ENCODE measurements around the gene BRICD5.

BRICD5 gene

DNA sequence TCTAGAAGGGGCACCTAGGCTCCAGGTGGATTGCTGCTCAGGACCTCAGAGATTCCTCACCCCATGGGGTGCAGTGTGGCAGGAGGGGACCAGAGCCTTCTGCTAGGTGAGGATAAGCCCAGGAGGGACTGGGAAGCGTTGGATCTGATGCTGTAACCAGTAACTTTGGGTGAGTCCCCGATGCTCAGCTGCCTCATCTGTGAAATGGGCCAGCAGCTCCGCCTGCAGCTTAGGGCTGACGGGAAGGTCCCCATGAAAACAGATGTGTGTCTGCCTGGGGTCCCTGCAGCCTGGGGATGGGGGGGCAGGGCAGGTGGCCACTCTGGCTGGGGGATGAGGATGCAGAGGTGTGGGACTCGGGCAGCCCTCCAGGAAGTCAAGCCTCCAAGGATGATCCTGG is 11.6 kb downstream of the BRICD5 start:
- DNase-seq (ENCODE audit: low read depth): no peak

DNA sequence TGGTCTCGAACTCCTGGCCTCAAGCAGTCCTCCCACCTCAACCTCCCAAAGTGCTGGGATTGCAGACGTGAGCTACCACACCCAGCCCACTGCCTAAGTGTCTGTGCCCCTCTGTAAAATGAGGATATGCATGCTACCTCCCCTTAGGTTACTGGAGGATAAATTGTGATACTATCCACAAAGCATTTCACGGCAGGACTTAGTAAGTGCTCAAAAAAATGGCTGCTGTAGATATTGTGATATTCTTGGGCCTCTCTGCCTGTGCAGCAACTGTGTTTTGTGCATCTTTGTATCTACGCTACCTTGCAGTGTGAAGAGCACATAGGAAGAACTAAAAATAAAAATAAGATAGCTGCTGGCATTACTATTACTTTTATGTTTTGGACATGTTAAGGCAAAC is 12.4 kb downstream of the BRICD5 start:
- DNase-seq (ENCODE audit: low read depth): no peak

DNA sequence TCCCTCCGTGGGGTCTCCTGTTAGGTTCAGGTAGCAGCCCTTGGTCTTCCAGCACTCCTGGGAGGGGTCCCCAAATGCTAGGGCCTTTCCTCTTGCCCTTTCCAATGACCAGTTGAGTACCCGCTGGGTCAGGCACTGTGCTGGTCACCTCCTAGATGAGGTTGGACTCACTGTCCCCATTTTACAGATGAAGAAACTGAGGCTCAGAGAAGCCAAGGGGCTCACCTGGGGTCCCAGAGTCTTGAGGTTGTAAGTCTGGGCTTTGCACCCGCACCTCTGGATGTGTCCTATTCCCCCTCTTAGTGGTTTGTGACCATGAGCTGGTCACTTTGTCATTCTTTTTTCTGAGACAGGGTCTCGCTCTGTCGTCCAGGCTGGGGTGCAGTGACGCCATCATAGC is 12.9 kb downstream of the BRICD5 start:
- no peak for DNase-seq (ENCODE audit: low read depth)

DNA sequence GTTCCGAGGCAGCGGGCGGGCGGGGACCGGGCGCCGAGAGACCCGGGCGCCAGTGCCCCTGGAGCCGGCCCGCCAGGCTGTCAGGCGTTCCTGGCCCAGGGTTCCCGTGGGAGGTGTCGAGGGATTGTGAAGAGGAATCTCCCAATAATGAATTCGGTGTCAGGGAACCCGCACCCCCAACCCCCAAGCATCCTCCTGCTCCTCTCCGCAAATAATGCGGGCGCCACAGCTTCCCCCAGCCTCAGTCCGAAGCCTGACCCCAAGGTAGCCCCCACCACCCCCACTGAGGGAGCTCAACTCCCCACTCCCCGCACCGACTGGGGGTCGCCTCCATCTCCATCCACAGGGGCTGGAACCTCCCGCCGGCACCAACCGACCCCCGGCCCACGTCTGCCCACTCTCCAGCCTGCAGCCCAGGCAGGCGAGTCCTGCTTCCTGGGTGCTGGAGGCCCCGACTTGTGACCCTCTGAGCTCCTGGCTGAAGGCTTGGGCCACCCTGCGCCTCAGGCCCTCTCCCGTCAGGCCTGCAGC is 13.6 kb downstream of the BRICD5 start:
- DNase-seq (ENCODE audit: low read depth): no peak

DNA sequence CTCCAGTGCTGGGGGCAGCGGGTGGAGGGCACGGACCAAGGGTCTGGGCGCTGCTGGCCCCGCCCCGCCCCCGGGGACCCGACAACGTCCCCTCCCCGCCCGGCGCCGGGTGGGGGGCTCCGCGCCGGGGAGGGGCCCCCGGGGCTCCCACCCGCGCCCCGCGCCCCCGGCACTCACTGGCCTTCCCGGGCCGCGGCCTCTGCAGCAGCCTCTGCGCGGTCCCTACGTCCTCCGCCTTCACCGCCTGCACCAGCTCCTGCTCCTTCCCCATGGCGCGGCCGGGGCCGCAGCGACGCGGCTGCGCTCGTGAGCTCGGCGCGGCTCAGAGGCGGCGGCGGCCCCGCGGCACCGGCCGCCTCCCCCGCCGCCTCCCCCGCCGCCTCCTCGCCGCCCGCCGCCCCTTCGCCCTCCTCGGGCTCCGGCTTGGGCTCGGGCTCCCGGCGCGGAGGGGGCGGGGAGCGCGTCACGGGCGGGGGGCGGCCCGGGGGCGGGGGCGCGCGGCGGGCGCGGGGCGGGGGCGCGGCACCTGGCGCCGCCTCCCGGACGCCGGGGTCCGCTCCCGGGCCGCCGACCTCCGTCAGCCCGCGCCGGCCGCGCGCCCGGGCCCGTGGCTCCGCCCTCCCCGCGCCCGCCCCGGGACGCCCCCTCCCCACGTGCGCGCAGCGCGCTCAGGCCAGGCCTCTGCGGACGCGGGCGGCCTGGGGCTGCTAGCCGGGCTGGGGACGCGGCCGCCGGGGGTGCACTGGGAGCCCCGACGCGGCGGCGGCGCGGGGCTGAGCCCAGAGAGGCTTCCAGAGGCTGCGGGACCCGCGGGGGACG is 14.3 kb downstream of the BRICD5 start, which contains the start of gene CASKIN1:
TSS of gene CASKIN1 (minus strand) at position 444 of the 819 bp plus-strand sequence. CDS start at position 271, 173 bp downstream.
- DNase-seq (ENCODE audit: low read depth): peak; percentile 38

DNA sequence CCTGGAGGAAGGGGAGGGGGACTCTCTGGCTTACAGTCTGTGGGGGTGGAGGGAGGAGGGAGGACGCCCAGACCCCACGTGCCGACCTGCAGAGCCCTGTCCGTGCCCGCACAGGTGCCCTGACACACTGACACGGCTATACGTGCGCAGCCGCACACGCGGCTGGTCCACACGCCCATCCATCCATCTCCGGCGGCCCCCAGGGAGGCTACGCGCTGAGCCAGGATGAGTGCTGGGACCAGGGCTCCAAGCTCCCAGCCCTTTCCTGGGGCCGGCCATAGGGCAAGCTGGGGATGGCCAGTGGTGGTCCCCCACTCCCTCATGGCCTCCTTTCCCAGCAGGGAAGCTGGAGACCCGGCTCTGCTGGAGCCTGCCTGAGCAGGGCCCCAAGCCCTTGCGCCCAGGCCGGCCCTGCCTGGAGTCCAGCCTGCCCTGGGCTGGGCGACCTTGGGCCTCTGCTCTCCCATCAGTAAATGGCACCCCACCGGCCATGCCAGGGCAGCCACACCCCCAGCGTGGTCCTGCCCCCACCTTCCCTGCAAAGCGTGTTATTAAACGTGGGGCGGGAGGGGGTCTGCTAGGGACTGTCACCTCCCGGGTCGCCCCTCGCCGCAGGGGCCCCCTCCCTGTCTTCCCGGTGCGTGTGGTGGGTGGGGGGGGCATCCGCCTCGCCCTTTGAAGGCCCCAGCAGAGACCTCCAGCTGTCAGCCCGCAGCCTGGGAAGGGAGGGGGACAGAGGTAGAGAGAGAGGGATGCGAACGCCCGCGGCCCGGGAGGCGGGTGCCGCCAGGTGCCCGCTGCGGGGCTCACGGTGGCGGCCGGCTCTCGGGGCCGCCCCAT is 15.1 kb downstream of the BRICD5 start:
- no peak for DNase-seq (ENCODE audit: low read depth)

DNA sequence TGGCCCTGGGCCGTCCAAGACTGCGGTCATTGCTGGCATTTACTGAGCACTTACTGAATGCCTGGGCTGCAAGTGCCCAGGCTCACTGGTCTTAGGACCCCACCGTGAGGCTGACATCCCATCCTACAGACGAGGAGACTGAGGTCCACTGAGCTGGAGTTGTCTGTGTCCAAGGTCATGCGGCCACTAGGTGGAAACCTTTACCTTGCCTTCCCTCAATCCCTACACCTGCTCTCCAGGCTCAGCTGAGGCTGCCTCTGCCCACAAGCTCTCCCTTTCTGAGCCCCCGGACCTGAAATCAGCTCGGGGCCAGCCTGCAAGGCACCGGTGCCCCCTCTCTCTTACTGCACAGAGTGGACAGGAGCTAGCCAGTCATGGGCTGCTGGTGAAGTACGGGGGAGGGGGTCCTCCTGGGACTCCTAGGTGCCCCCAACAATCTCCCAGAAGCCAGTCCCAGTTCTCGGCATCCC is 15.8 kb downstream of the BRICD5 start:
- DNase-seq (ENCODE audit: low read depth): peak; percentile 46

DNA sequence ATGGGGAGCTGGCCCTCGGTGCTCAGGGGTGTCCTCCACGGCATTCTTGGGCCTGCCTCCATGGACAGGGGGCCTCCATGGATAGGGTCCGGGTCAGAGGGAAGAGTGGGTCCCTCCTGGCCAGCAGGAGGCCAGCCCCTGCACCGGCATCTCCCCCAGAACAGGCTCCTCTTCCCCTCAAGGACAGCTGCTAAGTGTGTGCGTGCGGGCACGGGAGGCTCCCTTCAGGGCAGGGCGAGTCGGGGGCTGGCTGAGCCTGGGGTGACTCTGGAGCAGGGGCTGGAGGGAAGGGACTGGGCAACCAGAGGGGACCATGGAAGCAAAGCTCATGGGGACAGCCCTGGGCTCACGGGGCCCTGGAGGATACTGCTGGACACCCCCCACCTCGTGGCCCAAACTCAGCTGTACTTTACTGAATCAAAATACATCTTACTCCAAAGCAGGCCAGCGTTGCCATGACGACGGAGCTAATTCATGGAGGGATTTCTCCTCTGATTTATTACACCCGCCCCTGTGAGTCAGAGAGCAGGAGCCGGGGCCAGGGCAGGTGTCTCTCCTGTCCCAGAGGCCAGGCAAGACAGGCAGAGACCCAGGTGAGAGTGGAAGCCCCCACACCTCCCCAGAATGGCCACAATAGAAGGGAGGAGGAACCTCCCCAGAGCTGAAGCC is 16.4 kb downstream of the BRICD5 start:
- DNase-seq (ENCODE audit: low read depth): peak; percentile 47

DNA sequence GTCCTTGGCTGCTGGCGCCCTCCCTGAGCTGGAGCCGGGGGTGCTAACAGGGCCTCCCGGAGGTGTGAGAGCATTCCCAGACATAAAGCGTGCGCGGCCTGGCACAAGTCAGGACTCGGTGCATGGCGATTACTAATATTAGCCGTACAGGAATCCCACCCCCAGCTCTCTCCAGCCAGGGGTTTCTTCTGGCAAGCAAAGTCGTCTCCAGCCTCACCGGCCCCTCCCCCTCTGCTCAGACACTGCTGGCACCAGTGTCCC is 19.3 kb downstream of the BRICD5 start:
- no peak for DNase-seq (ENCODE audit: low read depth)

DNA sequence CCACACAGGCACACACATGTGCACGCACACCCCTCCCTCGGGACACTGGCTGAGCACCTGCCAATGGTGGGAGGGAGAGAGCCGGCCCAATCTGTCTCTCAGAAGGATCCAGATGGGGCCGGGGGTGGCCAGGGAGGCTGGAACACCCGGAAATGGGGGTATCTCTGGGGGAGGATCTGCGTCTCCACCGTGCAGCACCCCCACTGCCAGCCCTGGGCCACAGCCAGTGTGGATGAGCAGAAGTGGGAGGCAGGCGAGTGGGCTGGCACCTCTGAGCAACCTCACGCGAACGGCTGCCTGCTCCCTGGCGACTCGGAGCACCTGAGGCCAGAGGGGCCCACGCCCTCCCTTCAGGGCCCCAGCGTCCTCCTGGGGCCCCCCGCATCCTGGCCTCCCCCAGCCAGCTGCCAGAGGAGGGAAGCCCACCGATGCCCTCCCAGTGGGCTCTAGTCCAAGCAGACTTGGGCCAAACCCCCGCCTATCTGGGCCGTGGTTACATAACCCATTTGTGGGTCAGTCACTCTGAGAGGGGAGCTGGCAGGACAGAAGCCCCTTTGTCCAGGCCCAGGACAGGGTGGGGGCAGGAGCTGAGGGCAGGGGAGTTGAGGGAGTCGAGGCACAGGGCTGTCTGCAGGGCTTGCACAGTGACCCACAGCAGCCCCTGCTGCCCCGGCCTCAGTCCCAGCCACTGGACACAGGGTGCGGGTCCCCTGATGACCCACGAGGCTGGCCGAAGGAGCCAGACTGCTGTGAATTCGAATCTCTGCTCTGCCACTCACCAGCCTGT is 19.8 kb downstream of the BRICD5 start:
- DNase-seq (ENCODE audit: low read depth): no peak

DNA sequence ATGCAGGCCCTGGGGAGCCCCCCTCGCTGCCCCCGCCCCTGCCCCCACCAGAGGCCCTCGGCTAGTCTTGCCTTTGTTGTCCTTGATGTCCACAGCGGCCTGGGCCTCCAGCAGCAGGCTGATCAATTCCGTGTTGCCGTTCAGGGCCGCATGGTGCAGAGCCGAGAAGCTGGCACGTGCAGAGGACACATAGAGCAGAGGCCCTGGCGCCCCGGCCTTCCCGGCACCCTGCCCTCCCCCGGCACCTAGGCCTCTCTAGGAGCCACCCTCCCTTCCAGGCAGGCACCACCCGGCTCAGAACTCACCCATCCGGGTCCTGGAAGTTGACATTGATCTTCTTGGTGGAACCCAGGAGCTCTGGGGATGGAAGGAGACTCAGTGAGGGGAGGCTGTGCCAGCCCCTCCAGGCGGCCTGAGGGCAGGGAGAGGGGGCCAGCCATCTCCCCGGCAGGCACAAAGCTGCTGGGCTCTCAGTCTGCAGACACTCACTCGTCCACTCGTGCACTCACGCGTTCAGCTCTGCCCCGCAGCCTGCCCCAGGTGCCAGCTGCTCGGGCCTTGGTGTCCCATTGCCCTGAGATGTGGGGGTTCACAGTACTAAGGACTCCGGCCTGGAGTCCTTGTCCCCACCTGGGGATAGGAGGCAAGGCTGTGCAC is 20.5 kb downstream of the BRICD5 start:
- DNase-seq (ENCODE audit: low read depth): no peak

DNA sequence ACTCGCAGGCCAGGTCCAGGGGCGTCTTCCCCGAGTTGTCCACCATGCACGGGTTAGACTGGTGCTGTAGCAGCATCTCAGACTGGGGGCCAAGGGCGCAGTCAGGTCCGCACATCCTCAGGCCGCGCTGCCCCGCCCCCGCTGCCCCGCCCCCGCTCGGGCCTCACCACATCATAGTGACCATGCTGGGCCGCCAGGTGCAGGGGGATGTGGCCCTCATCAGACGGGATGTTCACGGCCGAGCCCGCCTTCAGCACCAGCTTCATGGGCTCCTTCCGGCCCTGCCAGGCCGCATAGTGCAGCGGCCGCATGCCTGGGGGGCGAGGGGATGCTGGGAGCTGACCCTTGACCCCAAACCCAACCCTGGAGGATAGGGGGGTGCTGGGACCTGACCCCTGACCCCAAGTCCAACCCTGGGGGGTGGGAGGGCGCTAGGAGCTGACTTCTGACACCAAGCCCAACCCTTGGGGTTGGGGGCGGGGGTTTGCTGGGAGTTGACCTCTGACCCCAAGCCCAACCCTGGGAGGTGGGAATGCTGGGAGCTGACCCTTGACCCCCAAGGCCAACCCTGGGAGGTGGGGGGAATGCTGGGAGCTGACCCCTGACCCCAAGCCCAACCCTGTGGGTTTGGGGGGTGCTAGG is 21.3 kb downstream of the BRICD5 start:
- DNase-seq (ENCODE audit: low read depth): no peak

DNA sequence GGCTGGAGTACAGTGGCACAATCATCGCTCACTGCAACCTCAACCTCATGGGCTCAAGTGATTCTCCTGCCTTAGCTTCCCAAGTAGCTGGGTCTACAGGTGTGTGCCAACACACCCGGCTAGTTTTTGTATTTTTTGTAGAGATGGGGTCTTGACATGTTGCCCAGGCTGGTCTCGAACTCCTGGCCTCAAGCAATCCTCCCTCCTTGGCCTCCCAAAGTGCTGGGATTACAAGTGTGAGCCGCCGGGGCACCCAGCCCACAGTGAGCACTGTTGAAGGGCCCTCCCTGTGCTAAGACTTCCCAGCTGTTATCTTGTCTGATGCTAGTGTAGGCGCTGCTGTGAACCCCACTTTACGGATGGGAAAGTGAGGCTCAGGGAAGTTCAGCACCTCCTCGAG is 22.3 kb downstream of the BRICD5 start:
- DNase-seq (ENCODE audit: low read depth): no peak

DNA sequence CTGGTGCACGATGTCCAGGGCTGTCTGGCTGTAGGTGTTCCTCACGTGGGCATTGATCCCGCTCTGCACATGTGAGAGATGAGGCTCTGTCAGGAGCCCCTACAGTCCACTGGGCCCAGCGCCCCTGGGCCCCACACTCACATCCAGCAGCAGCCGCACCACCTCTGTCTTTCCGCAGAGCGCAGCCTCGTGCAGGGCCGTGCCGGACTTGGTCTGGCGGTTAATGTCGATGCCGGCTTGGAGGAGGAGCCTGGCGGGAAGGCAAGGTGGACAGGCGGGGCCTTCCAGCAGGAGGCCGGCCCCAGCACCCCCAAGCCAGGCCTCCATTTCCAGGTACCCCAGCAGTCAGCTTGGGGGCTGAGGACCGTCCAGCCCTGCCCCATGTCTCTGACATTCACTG is 23.5 kb downstream of the BRICD5 start:
- no peak for DNase-seq (ENCODE audit: low read depth)

DNA sequence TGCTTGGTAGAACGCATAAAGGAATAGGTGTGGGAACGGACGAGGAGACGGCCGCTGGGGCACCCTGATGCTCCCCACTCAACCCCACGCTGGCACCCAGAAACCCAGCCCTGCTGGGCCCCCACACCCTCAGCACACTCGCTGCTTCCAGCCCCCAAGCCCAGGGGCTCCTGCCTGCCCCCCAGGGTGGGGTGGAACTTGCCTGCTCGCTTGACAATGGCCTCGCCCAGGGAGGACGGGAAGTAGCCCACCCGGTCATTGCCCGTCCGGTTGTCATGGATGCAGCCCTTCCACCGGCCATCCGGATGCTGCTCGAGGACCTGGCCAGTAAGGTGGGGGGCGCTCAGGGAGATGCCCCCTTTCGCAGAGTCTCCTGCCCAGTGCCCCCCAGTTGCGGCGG is 24.2 kb downstream of the BRICD5 start:
- no peak for DNase-seq (ENCODE audit: low read depth)

DNA sequence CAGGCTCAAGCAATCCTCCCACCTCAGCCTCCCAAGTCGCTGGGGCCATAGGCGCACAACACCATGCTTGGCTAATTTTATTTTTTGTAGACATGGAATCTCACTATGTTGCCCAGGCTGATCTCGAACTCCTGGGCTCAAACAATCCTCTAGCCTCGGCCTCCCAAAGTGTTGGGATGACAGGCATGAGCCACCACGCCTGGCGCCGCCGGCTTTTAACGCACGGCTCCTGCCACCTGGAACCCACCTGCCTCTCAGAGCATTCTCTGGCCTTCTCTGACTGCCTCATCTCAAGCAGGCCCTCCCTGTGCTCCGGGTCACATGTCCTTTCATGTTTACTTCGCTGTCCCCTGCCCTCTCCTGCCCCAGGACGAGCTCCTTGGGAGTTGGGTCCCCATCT is 24.6 kb downstream of the BRICD5 start:
- DNase-seq (ENCODE audit: low read depth): no peak

DNA sequence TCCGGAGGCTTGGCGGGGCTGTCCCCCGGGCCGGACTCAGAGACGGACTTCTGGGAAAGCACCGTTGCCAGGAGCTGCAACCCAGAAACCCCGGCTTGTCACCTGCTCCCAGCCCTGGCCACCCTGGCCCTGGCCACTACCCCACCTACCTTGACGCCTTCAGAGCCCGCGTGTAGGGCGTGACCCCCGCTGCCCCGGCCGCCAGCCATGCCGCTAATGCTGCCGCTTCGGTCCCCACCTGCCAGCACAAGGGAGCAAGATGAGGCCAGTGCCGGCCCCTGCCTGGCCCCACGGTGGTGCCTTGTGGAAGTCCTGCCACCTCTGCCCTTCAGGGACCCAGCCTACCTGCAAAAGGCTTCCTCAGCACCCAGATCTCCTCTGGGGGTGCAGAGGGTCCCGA is 25.7 kb downstream of the BRICD5 start:
- no peak for DNase-seq (ENCODE audit: low read depth)

DNA sequence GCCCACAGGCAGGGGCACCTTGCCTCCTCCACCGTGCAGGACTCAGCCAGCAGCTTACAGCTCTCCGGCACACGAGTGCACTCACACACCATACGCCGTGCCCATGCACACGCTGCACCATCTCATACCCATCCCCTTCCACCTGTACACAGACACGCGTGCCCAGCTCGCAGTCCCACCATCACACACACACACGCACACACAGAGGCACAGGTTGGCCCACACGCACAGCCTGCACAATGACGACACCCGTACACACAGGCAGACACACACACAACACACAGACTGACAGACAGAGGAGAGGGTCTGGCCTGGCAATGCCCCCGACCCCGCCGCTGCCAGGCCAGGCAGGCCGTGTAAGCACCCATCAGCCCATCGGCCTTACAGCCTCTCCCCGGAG is 26.3 kb downstream of the BRICD5 start:
- DNase-seq (ENCODE audit: low read depth): no peak

DNA sequence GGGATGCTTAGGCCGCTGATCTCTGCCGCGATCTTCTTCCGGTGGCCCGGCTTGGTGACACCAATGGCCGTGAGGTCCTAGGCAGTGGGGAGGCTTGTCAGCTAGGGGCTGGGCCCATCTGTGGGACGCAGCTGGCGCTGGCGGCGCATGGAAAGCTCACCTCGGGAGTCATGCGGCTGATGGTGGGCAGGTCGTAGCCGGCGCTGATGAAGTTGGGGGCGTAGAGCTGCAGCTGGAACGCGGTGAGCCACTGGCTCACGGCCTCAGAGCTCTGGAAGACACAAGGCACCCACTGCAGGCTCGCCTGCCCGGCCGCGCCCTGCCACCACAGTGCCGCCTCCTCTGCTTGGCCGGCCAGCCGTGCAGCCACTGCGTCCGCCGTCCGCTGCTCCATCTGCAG is 27.0 kb downstream of the BRICD5 start:
- no peak for DNase-seq (ENCODE audit: low read depth)

DNA sequence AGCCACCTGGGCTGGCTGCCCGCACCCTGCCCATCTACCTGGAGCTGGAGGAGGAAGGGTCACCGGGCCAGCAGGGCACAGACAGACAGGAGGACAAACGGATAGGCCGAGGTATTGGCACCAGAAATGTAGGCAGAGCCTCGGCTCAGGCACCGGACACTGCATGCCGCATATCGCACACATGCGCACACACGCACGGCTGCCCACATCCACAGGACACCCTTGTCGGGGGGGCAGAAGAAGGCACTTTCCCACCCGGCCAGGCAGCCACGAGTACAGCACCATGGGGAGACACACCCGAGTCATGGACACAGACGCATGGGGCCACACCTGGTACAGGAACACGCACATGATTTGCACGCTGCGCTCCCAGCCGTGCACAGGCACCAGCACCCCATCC is 28.7 kb downstream of the BRICD5 start:
- no peak for DNase-seq (ENCODE audit: low read depth)
